Measurements from ENCODE around the gene RAB10. TPM values are rescaled to one million over a fixed set of nuclear protein-coding genes. Genes with fewer than 3 reads are reported as not detected.
"Not testable (repeated sequence)": the region's sequence is repeated elsewhere in the genome, so short reads cannot be mapped to it uniquely, and the experiment has no call there.

Gene RAB10
- polyA plus RNA-seq, 1 donor from 2014 or later: 169 TPM

DNA sequence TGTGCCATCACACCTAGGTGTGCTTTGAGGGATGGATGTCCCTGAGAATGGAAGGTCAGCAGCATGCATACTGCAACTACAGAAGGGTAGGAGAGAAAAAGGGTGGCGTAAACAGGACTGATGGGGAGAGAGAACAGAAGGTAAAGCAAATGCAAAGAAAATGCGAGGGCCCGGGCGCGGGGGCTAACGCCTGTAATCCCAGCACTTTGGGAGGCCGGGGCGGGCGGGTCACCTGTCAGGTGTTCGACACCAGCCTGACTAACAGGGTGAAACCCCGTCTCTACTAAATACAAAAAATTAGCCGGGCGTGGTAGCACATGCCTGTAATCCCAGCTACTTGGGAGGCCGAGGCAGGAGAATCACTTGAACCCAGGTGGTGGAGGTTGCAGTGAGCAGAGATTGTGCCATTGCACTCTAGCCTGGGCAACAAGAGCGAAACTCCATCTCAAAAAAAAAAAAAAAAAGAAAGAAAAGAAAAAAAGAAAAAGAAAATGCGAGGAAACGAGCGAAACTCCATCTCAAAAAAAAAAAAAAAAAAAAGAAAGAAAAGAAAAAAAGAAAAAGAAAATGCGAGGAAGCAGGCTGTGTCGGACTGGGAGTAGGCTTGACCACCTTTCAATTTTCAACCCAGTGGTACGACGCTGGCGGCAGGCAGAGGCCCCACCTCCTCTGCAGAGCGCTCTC lies 1.2 kb upstream of the RAB10 start:
- H3K36me3 ChIP-seq (ENCODE audit: insufficient read depth, low read length); H3K9me3 ChIP-seq (ENCODE audit: low read length); H3K9me2 ChIP-seq (ENCODE audit: insufficient read depth, low read length); H3F3A ChIP-seq (ENCODE audit: insufficient read depth, low read length, poor library complexity, severe bottlenecking); H3K27me3 ChIP-seq (ENCODE audit: insufficient read depth, low read depth, low read length): not testable (repeated sequence)
- H3K27ac ChIP-seq (ENCODE audit: low read length): peak overlapping the region; percentile 98
- peak overlapping the region; percentile 68 for H3K4me2 ChIP-seq (ENCODE audit: low read length)
- peak overlapping the region; percentile 80 for H3K4me3 ChIP-seq (ENCODE audit: low read length)
- H3K9ac ChIP-seq (ENCODE audit: low read length): peak overlapping the region; percentile 96
- H4K20me1 ChIP-seq (ENCODE audit: insufficient read depth): peaks cover 10% of the 10 kb centered on the region
- H2AFZ ChIP-seq (ENCODE audit: low read depth, low read length): peak overlapping the region; percentile 94
- peaks cover 34% of the 10 kb centered on the region for H3K79me2 ChIP-seq (replicated peaks; ENCODE audit: insufficient read depth, low read length)

DNA sequence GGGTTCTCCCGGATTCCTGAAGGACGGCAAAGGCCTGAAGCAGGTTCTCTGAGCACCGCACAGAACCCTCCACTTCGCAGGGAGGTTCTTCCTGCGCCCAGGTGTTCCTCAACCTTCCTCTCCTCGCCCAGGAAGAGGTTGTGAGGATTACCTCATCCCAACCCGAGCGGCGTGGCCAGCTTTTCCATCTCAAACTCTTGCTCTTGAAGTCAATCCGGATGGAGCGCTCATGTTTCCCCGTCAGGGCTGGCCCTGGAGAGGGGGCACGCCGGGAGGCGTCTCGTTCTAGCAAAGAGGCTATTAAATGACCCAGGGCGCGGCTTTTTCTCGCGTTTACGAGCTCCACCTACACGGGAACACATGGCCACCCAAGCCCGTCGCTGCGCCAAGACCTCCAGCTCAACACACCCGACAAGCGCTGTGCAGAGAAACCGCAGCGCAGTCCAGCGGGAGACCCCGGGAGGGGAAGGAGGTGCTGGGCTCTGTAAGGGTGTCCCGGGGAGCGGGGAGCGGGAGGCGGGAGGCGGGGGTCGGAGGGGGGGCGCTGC lies 540 bp upstream of the RAB10 start:
- H3K4me2 ChIP-seq (ENCODE audit: low read length): peak overlapping the region; percentile 68
- H3K9me2 ChIP-seq (ENCODE audit: insufficient read depth, low read length): no peaks in the 10 kb centered on the region
- peak overlapping the region; percentile 94 for H2AFZ ChIP-seq (ENCODE audit: low read depth, low read length)
- peak overlapping the region; percentile 80 for H3K4me3 ChIP-seq (ENCODE audit: low read length)
- peak overlapping the region; percentile 96 for H3K9ac ChIP-seq (ENCODE audit: low read length)
- no peaks in the 10 kb centered on the region for H3K9me3 ChIP-seq (ENCODE audit: low read length)
- TF ChIP-seq MXI1 (conservative IDR thresholded peaks at IDR 0.05; ENCODE audit: poor library complexity, severe bottlenecking): peak; percentile 76
- peak; percentile 34 for TF ChIP-seq RAD21 (conservative IDR thresholded peaks at IDR 0.05)
- peak; percentile 34 for TF ChIP-seq SMC3 (conservative IDR thresholded peaks at IDR 0.05; ENCODE audit: poor library complexity)
- peak; percentile 22 for TF ChIP-seq EP300 (conservative IDR thresholded peaks at IDR 0.05; ENCODE audit: poor library complexity, severe bottlenecking)
- no peak for TF ChIP-seq TAF1 (IDR thresholded peaks at IDR 0.05; ENCODE audit: low read depth)
- no peak for TF ChIP-seq POLR2AphosphoS5 (IDR thresholded peaks at IDR 0.05)
- TF ChIP-seq, protein P1, sequence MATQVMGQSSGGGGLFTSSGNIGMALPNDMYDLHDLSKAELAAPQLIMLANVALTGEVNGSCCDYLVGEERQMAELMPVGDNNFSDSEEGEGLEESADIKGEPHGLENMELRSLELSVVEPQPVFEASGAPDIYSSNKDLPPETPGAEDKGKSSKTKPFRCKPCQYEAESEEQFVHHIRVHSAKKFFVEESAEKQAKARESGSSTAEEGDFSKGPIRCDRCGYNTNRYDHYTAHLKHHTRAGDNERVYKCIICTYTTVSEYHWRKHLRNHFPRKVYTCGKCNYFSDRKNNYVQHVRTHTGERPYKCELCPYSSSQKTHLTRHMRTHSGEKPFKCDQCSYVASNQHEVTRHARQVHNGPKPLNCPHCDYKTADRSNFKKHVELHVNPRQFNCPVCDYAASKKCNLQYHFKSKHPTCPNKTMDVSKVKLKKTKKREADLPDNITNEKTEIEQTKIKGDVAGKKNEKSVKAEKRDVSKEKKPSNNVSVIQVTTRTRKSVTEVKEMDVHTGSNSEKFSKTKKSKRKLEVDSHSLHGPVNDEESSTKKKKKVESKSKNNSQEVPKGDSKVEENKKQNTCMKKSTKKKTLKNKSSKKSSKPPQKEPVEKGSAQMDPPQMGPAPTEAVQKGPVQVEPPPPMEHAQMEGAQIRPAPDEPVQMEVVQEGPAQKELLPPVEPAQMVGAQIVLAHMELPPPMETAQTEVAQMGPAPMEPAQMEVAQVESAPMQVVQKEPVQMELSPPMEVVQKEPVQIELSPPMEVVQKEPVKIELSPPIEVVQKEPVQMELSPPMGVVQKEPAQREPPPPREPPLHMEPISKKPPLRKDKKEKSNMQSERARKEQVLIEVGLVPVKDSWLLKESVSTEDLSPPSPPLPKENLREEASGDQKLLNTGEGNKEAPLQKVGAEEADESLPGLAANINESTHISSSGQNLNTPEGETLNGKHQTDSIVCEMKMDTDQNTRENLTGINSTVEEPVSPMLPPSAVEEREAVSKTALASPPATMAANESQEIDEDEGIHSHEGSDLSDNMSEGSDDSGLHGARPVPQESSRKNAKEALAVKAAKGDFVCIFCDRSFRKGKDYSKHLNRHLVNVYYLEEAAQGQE (IDR thresholded peaks at IDR 0.05; ENCODE audit: borderline replicate concordance): peak; percentile 58
- TF ChIP-seq, protein P2, sequence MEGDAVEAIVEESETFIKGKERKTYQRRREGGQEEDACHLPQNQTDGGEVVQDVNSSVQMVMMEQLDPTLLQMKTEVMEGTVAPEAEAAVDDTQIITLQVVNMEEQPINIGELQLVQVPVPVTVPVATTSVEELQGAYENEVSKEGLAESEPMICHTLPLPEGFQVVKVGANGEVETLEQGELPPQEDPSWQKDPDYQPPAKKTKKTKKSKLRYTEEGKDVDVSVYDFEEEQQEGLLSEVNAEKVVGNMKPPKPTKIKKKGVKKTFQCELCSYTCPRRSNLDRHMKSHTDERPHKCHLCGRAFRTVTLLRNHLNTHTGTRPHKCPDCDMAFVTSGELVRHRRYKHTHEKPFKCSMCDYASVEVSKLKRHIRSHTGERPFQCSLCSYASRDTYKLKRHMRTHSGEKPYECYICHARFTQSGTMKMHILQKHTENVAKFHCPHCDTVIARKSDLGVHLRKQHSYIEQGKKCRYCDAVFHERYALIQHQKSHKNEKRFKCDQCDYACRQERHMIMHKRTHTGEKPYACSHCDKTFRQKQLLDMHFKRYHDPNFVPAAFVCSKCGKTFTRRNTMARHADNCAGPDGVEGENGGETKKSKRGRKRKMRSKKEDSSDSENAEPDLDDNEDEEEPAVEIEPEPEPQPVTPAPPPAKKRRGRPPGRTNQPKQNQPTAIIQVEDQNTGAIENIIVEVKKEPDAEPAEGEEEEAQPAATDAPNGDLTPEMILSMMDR (IDR thresholded peaks at IDR 0.05; ENCODE audit: poor library complexity, severe bottlenecking): peak; percentile 8
- TF ChIP-seq EZH2 (IDR thresholded peaks at IDR 0.05; ENCODE audit: borderline replicate concordance, insufficient read depth, low read length, poor library complexity, severe bottlenecking): no peak
- no peaks in the 10 kb centered on the region for H3K36me3 ChIP-seq (ENCODE audit: insufficient read depth, low read length)
- peaks cover 40% of the 10 kb centered on the region for H3K79me2 ChIP-seq (replicated peaks; ENCODE audit: insufficient read depth, low read length)
- peaks cover 8% of the 10 kb centered on the region for H3F3A ChIP-seq (ENCODE audit: insufficient read depth, low read length, poor library complexity, severe bottlenecking)
- H3K27ac ChIP-seq (ENCODE audit: low read length): peak overlapping the region; percentile 98
- H3K27me3 ChIP-seq (ENCODE audit: insufficient read depth, low read depth, low read length): no peaks in the 10 kb centered on the region
- peaks cover 10% of the 10 kb centered on the region for H4K20me1 ChIP-seq (ENCODE audit: insufficient read depth)
